NCI-H146 treated with DMSO at 0.1 percent for 48 hours (cell line): Measurements from ENCODE around the gene GLOD5.
A peak's percentile ranks its signal among the peaks of the same experiment; 100 is the strongest.

Experiments used
- DNase-seq: peaks from one replicate; lab custom pipeline; 2025; ENCODE audit not compliant: unreplicated experiment; lab: John Stamatoyannopoulos, UW

The GLOD5 gene

GRCh38 chrX:48761674-48762471 is at the start of gene GLOD5:
Gene GLOD5 (plus strand): TSS chrX:48761747. CDS start chrX:48761791, 44 bp downstream.
- peak; percentile 63 for DNase-seq

- no peak for DNase-seq
These were observed 49.5 kb upstream of the GLOD5 start for GRCh38 chrX:48711929-48712505.

- DNase-seq = no peak
These were observed 47.7 kb upstream of the GLOD5 start for GRCh38 chrX:48713847-48714246.

GRCh38 chrX:48714573-48714972 is 47.0 kb upstream of the GLOD5 start:
- no peak for DNase-seq

- no peak for DNase-seq
These were observed 46.5 kb upstream of the GLOD5 start for GRCh38 chrX:48715072-48715471.

- no peak for DNase-seq
These were observed 45.6 kb upstream of the GLOD5 start for GRCh38 chrX:48715876-48716502.

- DNase-seq = no peak
These were observed 41.6 kb upstream of the GLOD5 start for GRCh38 chrX:48719958-48720357.

GRCh38 chrX:48720577-48721250 is 40.8 kb upstream of the GLOD5 start:
- no peak for DNase-seq

- DNase-seq = no peak
These were observed 39.6 kb upstream of the GLOD5 start for GRCh38 chrX:48721916-48722315.

- DNase-seq = no peak
These were observed 35.0 kb upstream of the GLOD5 start for GRCh38 chrX:48726596-48726995.

- DNase-seq = no peak
These were observed 32.9 kb upstream of the GLOD5 start for GRCh38 chrX:48728653-48729052.

GRCh38 chrX:48736303-48736702 is 25.2 kb upstream of the GLOD5 start:
- DNase-seq = no peak

- DNase-seq = no peak
These were observed 24.7 kb upstream of the GLOD5 start for GRCh38 chrX:48736878-48737212.

GRCh38 chrX:48737213-48737938 is 24.2 kb upstream of the GLOD5 start:
- peak; percentile 90 for DNase-seq

- no peak for DNase-seq
These were observed 23.6 kb upstream of the GLOD5 start for GRCh38 chrX:48737940-48738339.

- DNase-seq = no peak
These were observed 19.7 kb upstream of the GLOD5 start for GRCh38 chrX:48741834-48742233.

GRCh38 chrX:48745222-48745621 is 16.3 kb upstream of the GLOD5 start:
- no peak for DNase-seq

GRCh38 chrX:48747415-48748016 is 14.0 kb upstream of the GLOD5 start:
- no peak for DNase-seq

GRCh38 chrX:48749182-48749581 is 12.4 kb upstream of the GLOD5 start:
- DNase-seq = no peak

GRCh38 chrX:48751343-48751742 is 10.2 kb upstream of the GLOD5 start:
- DNase-seq = no peak

- no peak for DNase-seq
These were observed 9.0 kb upstream of the GLOD5 start for GRCh38 chrX:48752498-48752897.
